ENCODE results near the gene HENMT1. TPM values are rescaled to one million over a fixed set of nuclear protein-coding genes. Genes with fewer than 3 reads are reported as not detected.

Gene HENMT1
- total RNA-seq, 1 donor from 2014 or later: 10.8 TPM

DNA sequence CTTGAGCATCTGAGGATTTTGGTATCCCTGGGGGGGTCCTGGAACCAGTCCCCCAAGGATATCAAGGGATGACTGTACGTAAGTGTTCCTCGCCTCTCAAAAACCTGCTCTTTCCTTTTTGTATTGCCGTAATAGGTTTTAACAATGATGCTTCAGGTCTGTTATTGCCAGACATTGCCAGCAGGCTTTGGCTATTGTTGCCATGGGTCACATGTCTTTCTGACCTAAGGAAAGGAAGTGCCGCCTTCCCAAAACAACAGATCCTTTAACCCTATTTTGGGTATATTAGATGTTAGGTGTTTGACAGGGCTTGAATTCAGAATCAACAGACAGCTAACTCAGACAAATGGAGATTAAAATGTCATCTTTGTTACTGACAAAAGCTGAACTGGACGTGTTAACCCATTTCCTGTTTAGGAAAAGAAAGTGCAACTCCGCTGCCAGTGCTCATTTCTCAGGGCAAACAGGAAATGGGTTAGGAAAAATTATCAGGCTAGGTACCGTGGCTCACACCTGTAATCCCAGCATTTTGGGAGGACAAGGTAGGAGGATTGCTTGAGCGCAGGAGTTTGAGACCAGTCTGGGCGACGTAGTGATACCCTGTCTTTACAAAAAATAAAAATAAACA, 18.8 kb upstream of the HENMT1 start:
- TF ChIP-seq, protein P1, sequence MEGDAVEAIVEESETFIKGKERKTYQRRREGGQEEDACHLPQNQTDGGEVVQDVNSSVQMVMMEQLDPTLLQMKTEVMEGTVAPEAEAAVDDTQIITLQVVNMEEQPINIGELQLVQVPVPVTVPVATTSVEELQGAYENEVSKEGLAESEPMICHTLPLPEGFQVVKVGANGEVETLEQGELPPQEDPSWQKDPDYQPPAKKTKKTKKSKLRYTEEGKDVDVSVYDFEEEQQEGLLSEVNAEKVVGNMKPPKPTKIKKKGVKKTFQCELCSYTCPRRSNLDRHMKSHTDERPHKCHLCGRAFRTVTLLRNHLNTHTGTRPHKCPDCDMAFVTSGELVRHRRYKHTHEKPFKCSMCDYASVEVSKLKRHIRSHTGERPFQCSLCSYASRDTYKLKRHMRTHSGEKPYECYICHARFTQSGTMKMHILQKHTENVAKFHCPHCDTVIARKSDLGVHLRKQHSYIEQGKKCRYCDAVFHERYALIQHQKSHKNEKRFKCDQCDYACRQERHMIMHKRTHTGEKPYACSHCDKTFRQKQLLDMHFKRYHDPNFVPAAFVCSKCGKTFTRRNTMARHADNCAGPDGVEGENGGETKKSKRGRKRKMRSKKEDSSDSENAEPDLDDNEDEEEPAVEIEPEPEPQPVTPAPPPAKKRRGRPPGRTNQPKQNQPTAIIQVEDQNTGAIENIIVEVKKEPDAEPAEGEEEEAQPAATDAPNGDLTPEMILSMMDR (IDR thresholded peaks at IDR 0.05): no peak
- no peaks in the 10 kb centered on the region for H3K9me3 Mint-ChIP-seq (ENCODE audit: low read depth)
- peaks cover 2% of the 10 kb centered on the region for H3K36me3 Mint-ChIP-seq (ENCODE audit: low read depth)
- H3K27me3 Mint-ChIP-seq (ENCODE audit: low read depth): peaks cover 2% of the 10 kb centered on the region
- no peak overlapping the region for H3K27ac Mint-ChIP-seq (ENCODE audit: unreplicated experiment)
- H3K4me1 Mint-ChIP-seq (ENCODE audit: low read depth): peaks cover 4% of the 10 kb centered on the region
- no peak overlapping the region for H3K4me3 Mint-ChIP-seq (ENCODE audit: unreplicated experiment)
- no peak for DNase-seq (ENCODE audit: low spot score)

DNA sequence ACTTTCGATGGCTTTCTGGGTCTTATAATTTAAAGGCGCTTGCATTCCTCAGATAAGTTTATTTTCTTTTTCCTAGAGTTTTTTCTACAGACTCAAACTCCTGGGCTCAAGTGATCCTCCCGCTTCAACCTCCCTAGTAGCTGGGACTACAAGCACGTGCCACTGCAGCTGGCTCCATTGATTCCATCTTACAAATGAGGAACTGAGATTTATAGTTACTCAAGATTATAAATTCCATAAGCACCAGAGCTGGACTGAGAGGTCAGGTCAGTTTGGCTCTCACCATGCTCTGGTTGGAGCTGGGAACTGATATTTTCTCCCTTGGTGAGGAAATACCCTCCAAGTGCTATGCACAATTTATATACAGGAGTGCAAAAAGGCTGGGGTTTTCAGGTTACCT, 17.8 kb upstream of the HENMT1 start:
- Mint-ChIP-seq H3K27me3 (ENCODE audit: low read depth) (peaks cover 2% of the 10 kb centered on the region), H3K36me3 (ENCODE audit: low read depth) (peaks cover 2% of the 10 kb centered on the region), H3K9me3 (ENCODE audit: low read depth) (no peaks in the 10 kb centered on the region), H3K27ac (ENCODE audit: unreplicated experiment) (no peak overlapping the region), H3K4me1 (ENCODE audit: low read depth) (peaks cover 4% of the 10 kb centered on the region), H3K4me3 (ENCODE audit: unreplicated experiment) (no peak overlapping the region)
- TF ChIP-seq, protein P1 (IDR thresholded peaks at IDR 0.05): no peak
- no peak for DNase-seq (ENCODE audit: low spot score)

DNA sequence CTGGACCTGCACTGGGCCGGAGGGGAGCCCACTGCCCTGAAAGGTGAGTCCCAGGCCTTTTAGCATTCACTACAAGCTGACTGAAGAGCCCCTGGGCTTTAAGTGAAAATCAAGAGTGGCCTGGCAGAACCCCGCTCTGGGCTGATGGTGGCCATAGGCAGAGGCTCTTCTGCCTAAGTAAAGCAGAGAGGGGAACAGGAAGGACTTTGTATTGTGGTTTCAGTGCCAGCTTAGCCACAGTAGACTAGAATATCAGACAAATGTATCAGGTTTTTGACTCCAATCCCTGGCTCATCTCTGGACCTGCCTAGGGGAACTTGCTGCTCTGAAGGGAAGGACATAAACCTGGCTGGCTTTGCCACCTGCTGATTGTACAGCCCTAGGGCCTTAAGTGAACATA, 10.2 kb upstream of the HENMT1 start:
- peaks cover 5% of the 10 kb centered on the region for H3K9me3 Mint-ChIP-seq (ENCODE audit: low read depth)
- peaks cover 13% of the 10 kb centered on the region for H3K4me1 Mint-ChIP-seq (ENCODE audit: low read depth)
- peaks cover 1% of the 10 kb centered on the region for H3K36me3 Mint-ChIP-seq (ENCODE audit: low read depth)
- no peak overlapping the region for H3K4me3 Mint-ChIP-seq (ENCODE audit: unreplicated experiment)
- H3K27me3 Mint-ChIP-seq (ENCODE audit: low read depth): peaks cover 2% of the 10 kb centered on the region
- DNase-seq (ENCODE audit: low spot score): no peak
- H3K27ac Mint-ChIP-seq (ENCODE audit: unreplicated experiment): no peak overlapping the region
- TF ChIP-seq, protein P1 (IDR thresholded peaks at IDR 0.05): no peak

DNA sequence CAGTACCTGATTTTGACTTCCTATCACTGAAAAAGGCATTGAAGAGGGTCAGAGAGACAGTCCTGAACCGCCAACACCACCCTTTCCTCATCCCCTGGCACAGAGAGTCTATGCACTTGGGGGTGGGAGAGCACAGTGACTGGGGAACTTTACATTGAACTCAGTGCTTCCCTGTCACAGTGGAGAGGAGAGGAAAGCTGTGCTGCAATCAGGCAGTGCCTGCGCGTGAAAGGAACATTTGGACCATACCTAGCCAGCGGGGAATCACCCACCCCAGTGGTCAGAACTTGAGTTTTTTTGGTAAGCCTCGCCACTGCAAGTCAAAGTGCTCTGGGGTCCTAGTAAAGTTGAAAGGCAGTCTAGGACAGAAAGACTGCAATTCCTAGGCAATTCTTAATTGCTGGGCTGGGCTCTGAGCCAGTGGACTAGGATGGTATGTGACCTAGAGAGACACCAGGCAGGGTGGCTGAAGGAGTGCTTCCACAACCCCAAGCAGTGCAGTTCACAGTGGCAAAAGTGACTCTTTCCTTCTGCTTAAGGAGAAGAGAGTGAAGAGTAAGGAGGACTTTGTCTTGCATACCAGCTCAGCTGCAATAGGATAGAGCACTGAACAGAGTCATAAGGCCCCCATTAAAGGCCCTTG, 9.4 kb upstream of the HENMT1 start:
- TF ChIP-seq, protein P1 (IDR thresholded peaks at IDR 0.05): no peak
- Mint-ChIP-seq H3K4me3 (ENCODE audit: unreplicated experiment) (no peak overlapping the region), H3K9me3 (ENCODE audit: low read depth) (peaks cover 5% of the 10 kb centered on the region)

DNA sequence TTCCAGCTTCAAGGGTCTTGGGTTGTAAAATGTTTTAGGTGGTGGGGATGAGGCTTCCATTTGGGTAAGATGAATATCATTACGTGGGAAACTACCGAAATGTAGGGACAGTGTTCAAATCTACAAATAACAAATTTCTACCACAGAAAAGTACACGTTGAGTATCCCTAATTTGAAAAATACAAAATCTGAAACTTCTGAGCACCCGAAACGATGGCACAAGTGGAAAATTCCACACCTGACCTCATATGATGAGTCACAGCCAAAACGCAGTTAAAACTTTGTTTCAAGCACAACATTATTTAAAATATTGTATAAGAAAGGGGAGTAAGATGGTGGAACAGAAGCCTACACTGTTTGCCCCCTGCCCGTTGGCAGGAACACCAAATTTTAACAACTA, 8.8 kb upstream of the HENMT1 start:
- TF ChIP-seq, protein P1 (IDR thresholded peaks at IDR 0.05): no peak
- Mint-ChIP-seq H3K4me3 (ENCODE audit: unreplicated experiment) (no peak overlapping the region), H3K27me3 (ENCODE audit: low read depth) (peaks cover 2% of the 10 kb centered on the region), H3K9me3 (ENCODE audit: low read depth) (peaks cover 5% of the 10 kb centered on the region), H3K36me3 (ENCODE audit: low read depth) (peaks cover 1% of the 10 kb centered on the region), H3K27ac (ENCODE audit: unreplicated experiment) (no peak overlapping the region), H3K4me1 (ENCODE audit: low read depth) (peaks cover 13% of the 10 kb centered on the region)
- DNase-seq (ENCODE audit: low spot score): no peak

More for the DNA sequence above, 9.4 kb upstream of the HENMT1 start:
- Mint-ChIP-seq H3K27me3 (ENCODE audit: low read depth) (peaks cover 2% of the 10 kb centered on the region), H3K4me1 (ENCODE audit: low read depth) (peaks cover 13% of the 10 kb centered on the region), H3K36me3 (ENCODE audit: low read depth) (peaks cover 1% of the 10 kb centered on the region), H3K27ac (ENCODE audit: unreplicated experiment) (no peak overlapping the region)
- no peak for DNase-seq (ENCODE audit: low spot score)

Data from chondrocyte (in vitro differentiated cells).